ENCODE data around the gene CHPF2.

GRCh38 chr7:151278949-151279348 is 46.7 kb downstream of the CHPF2 start:
- TF ChIP-seq, protein P1, sequence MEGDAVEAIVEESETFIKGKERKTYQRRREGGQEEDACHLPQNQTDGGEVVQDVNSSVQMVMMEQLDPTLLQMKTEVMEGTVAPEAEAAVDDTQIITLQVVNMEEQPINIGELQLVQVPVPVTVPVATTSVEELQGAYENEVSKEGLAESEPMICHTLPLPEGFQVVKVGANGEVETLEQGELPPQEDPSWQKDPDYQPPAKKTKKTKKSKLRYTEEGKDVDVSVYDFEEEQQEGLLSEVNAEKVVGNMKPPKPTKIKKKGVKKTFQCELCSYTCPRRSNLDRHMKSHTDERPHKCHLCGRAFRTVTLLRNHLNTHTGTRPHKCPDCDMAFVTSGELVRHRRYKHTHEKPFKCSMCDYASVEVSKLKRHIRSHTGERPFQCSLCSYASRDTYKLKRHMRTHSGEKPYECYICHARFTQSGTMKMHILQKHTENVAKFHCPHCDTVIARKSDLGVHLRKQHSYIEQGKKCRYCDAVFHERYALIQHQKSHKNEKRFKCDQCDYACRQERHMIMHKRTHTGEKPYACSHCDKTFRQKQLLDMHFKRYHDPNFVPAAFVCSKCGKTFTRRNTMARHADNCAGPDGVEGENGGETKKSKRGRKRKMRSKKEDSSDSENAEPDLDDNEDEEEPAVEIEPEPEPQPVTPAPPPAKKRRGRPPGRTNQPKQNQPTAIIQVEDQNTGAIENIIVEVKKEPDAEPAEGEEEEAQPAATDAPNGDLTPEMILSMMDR (IDR thresholded peaks at IDR 0.05): no peak
- no peak for TF ChIP-seq POLR2A (IDR thresholded peaks at IDR 0.05)
